K562 (cell line): ENCODE measurements around the gene KCNAB1. TPM values are rescaled to one million over a fixed set of nuclear protein-coding genes. Genes with fewer than 3 reads are reported as not detected.
A peak's percentile ranks its signal among the peaks of the same experiment; 100 is the strongest.

Source experiments
- ATAC-seq: fragments of 200-7000 bp; cut with Tn5 transposase; 3 replicates; pipeline ENCODE4 v1.9.1; 2020; ENCODE audit warnings: moderate library complexity
- BruUV-seq: library from RNA; stranded (reverse); fragments of 400-500 nt; replicated peaks from 2 replicates; lab custom pipeline; 2021; lab: Mats Ljungman, UMichigan
- CTCF ChIA-PET: fragments of 300-600 bp; formaldehyde crosslinking; extraction: SDS; loops from one replicate; lab custom pipeline; 2021; ENCODE audit warnings: low intra/inter-chr PET ratio; lab: Yijun Ruan, JAX
- POLR2A ChIA-PET: fragments of 300-600, 350-650 bp; sonication (Branson Sonifier 250); formaldehyde crosslinking; extraction: SDS; loops from one replicate; lab custom pipeline; 2021; ENCODE audit warnings: antibody characterized with exemption, inconsistent platforms; lab: Yijun Ruan, JAX
- DNase-seq, 4 experiments: peaks; one replicate each; pipeline versions ENCODE4 v3.0.0 to v3.0.0-alpha.2; 2011 to 2018; ENCODE audit warnings: low spot score in 3 of 4, mixed read lengths in 3 of 4; ENCODE audit errors: extremely low read depth in 1 of 4
- FAIRE-seq: peaks from 2 replicates; lab custom pipeline; 2011; peaks lifted over from hg19 to GRCh38; lab: Jason Lieb, UNC
- H2AFZ ChIP-seq: 2 replicates; pipeline ENCODE4 v1.6.0; 2011; ENCODE audit warnings: low read depth, low read length, control low read depth, inconsistent platforms
- H3K27ac ChIP-seq: fragments of 200-600 bp; 3 replicates; pipeline ENCODE4 v1.8.0; 2011; ENCODE audit warnings: low read depth, mild to moderate bottlenecking, control low read depth, inconsistent platforms, low read length, moderate library complexity, mixed read lengths; ENCODE audit errors: extremely low read depth
- H3K27me3 ChIP-seq, 2 experiments: fragments of 300-600 bp in 1 of 2; 2 replicates in 1 of 2; 3 replicates in 1 of 2; pipeline versions ENCODE4 v1.6.0 to v1.8.0; 2011; ENCODE audit warnings: inconsistent platforms in 2 of 2, low read length in 2 of 2, mild to moderate bottlenecking in 1 of 2, mixed read lengths in 1 of 2, moderate library complexity in 1 of 2; ENCODE audit not compliant: control insufficient read depth in 2 of 2, insufficient read depth in 2 of 2
- H3K36me3 ChIP-seq: fragments of 300-600 bp; 3 replicates; pipeline ENCODE4 v1.8.0; 2011; ENCODE audit warnings: mild to moderate bottlenecking, low read length, inconsistent platforms; ENCODE audit not compliant: control insufficient read depth, insufficient read depth
- H3K4me1 ChIP-seq, 2 experiments: fragments of 200-600 bp in 1 of 2; replicated peaks in 1 of 2; 2 replicates in 1 of 2; 3 replicates in 1 of 2; pipeline versions ENCODE4 v1.5.1 to v1.8.0; 2011; ENCODE audit warnings: inconsistent platforms in 2 of 2, low read length in 2 of 2, mild to moderate bottlenecking in 1 of 2, mixed read lengths in 1 of 2, moderate library complexity in 1 of 2; ENCODE audit not compliant: control insufficient read depth in 2 of 2, insufficient read depth in 2 of 2
- H3K4me2 ChIP-seq: 2 replicates; pipeline ENCODE4 v1.6.1; 2011; ENCODE audit warnings: low read length, control low read depth, inconsistent platforms, mixed read lengths; ENCODE audit not compliant: insufficient read depth
- H3K4me3 ChIP-seq: fragments of 200-600 bp; sonication (generic), shearing (Covaris generic); 2 replicates; pipeline ENCODE4 v1.5.1; 2016; ENCODE audit warnings: control low read depth, inconsistent platforms
- H3K79me2 ChIP-seq: fragments of 200-600 bp; 3 replicates; pipeline ENCODE4 v1.8.0; 2011; ENCODE audit warnings: low read length, inconsistent platforms; ENCODE audit not compliant: control insufficient read depth, insufficient read depth
- H3K9ac ChIP-seq, 2 experiments: 2 replicates each; pipeline versions ENCODE4 v1.6.0 to v1.6.1; 2011; ENCODE audit warnings: low read depth in 2 of 2, low read length in 2 of 2, control low read depth in 1 of 2, inconsistent platforms in 1 of 2, mild to moderate bottlenecking in 1 of 2, mixed read lengths in 1 of 2; ENCODE audit not compliant: insufficient read depth in 1 of 2
- H3K9me1 ChIP-seq: one replicate; pipeline ENCODE4 v1.6.0; 2011; ENCODE audit warnings: inconsistent platforms, mild to moderate bottlenecking, low read length, moderate library complexity; ENCODE audit not compliant: control insufficient read depth, insufficient read depth
- H3K9me3 ChIP-seq: replicated peaks from 2 replicates; pipeline ENCODE4 v1.5.1; 2011; ENCODE audit warnings: low read depth, low read length, inconsistent platforms; ENCODE audit not compliant: control insufficient read depth, insufficient read depth
- H4K20me1 ChIP-seq: replicated peaks from 2 replicates; pipeline ENCODE4 v1.6.1; 2011; ENCODE audit warnings: low read length, inconsistent platforms, mixed read lengths; ENCODE audit not compliant: control insufficient read depth, insufficient read depth
- DEAF1 ChIP-seq: fragments of 450-650 bp; formaldehyde crosslinking; IDR thresholded peaks from 2 replicates; pipeline ENCODE4 v1.4.0; 2020; ENCODE audit warnings: mild to moderate bottlenecking, moderate library complexity
- E2F1 ChIP-seq: sonication (generic); formaldehyde crosslinking; IDR thresholded peaks from 2 replicates; pipeline ENCODE4 v1.8.1; 2023; ENCODE audit warnings: mild to moderate bottlenecking, missing genetic modification reagents, moderate library complexity
- HMBOX1 ChIP-seq: sonication (generic); IDR thresholded peaks from 2 replicates; pipeline ENCODE4 v1.6.1; 2016
- MYBL2 ChIP-seq, 2 experiments: fragments of 450-650 bp in 1 of 2; sonication (generic) in 1 of 2; formaldehyde crosslinking in 1 of 2; IDR thresholded peaks; 2 replicates each; pipeline versions ENCODE4 v1.6.1 to v1.8.1; 2017 to 2022; ENCODE audit warnings: borderline replicate concordance in 1 of 2, inconsistent platforms in 1 of 2, low read depth in 1 of 2, mild to moderate bottlenecking in 1 of 2, missing genetic modification reagents in 1 of 2, moderate library complexity in 1 of 2
- PCBP1 ChIP-seq: fragments of 200-400 bp; formaldehyde crosslinking; IDR thresholded peaks from 2 replicates; pipeline ENCODE4 v1.6.1; 2018; ENCODE audit warnings: mild to moderate bottlenecking, low read depth, low read length; ENCODE audit not compliant: poor library complexity, severe bottlenecking
- PML ChIP-seq: IDR thresholded peaks from 2 replicates; pipeline ENCODE4 v1.6.1; 2012; ENCODE audit warnings: low read length, inconsistent platforms
- ZNF507 ChIP-seq: conservative IDR thresholded peaks from 2 replicates; pipeline ENCODE4 v1.6.1; 2017; ENCODE audit warnings: missing genetic modification characterization, missing compliant biosample characterization
- WGBS: fragments of 100-300 bp; shearing (Covaris generic); methylation state at CpG from one replicate; pipeline ENCODE4 v1.1.6; 2016; ENCODE audit warnings: low coverage, mixed read lengths; ENCODE audit not compliant: insufficient coverage; ENCODE audit errors: missing lambda C conversion rate; 5-methylcytosine and 5-hydroxymethylcytosine counted together
- in situ Hi-C: fragments of 300-500 bp; cut with MboI; formaldehyde crosslinking; loops from 4 replicates; pipeline ENCODE4 v1.15.0; 2018; ENCODE audit warnings: inconsistent platforms, mixed read lengths
- intact Hi-C: fragments of 100-400 bp; cut with micrococcal nuclease; formaldehyde crosslinking; loops from 2 replicates; pipeline ENCODE4 v1.14.2; 2022
- polyA plus RNA-seq, 8 experiments: library from polyadenylated mRNA; depleted of rRNA in 4 of 8; stranded (reverse) in 5 of 8; unstranded in 3 of 8; fragments of >200 nt; fragmentation: Nextera tagmentation in 2 of 8; fragmentation: Illumina TruSeq in 1 of 8; extraction: Ambion mirVana in 2 of 8; extraction: Trizol in 1 of 8; gene quantifications; 2 replicates each; pipeline versions ENCODE4 v1.2.1 to v1.2.3, GENCODE V29; 2011 to 2014; ENCODE audit warnings: inconsistent platforms in 1 of 8, missing spikeins in 1 of 8
- total RNA-seq, 7 experiments: library from RNA; depleted of rRNA in 6 of 7; stranded (reverse); fragments of >200 nt in 6 of 7; fragmentation: Illumina TruSeq in 2 of 7; extraction: Trizol in 2 of 7; gene quantifications; 2 replicates each; pipeline versions ENCODE4 v1.2.1 to v1.2.3, GENCODE V29; 2011 to 2021; ENCODE audit warnings: low replicate concordance in 1 of 7

KCNAB1 gene
- total and polyA plus RNA-seq, 9 of the 15 experiments (the other 6 are each of a cell fraction or from before 2014, with no cell fraction given): 0.14 to 1.2 (median 0.51) TPM

GRCh38 chr3:156539051-156539450 is 418.7 kb downstream of the KCNAB1 start:
- H3K9me3 ChIP-seq: no peaks in the 10 kb centered on the region
- CTCF ChIA-PET: no interaction called here
- TF ChIP-seq PML: 0 out of 2 replicates have a peak, but pooled peaks have one; percentile 33
- no peak for TF ChIP-seq DEAF1 (CRISPR knock-in tag)
- no peak for TF ChIP-seq E2F1 (CRISPR knock-in tag)
- TF ChIP-seq MYBL2 (IDR thresholded peaks at IDR 0.05; ENCODE audit: low read depth): no peak
- TF ChIP-seq MYBL2 (CRISPR knock-in tag; IDR thresholded peaks at IDR 0.05; ENCODE audit: borderline replicate concordance): no peak
- no peak for TF ChIP-seq PCBP1
- no peak for TF ChIP-seq HMBOX1
- no peak for TF ChIP-seq ZNF507
- TF ChIP-seq, all 486 proteins: peak for 1
- Histone ChIP-seq H3K4me2 (no peak overlapping the region), H3K4me1 (no peaks in the 10 kb centered on the region; a peak in 1 of 5 replicates), H3K9me1 (no peaks in the 10 kb centered on the region), H3K27me3 (no peaks in the 10 kb centered on the region), H3K27ac (no peak overlapping the region), H3K9ac (no peak overlapping the region), H2AFZ (no peak overlapping the region), H3K36me3 (peaks cover 62% of the 10 kb centered on the region), H3K79me2 (no peaks in the 10 kb centered on the region), H4K20me1 (0 out of 2 replicates have a peak, but pooled peaks cover 5% of the 10 kb centered on the region), H3K4me3 (no peak overlapping the region)
- POLR2A ChIA-PET: interaction anchor here (0.7 to 1.0 kb wide), 2 partner anchors 9 to 10 kb away, joined by 3 read pairs; no protein-coding TSS in a partner anchor
- WGBS: 63% methylated on average over 2 of the region's 2 CpGs
- ATAC-seq: no peak
- intact Hi-C loops (loop anchor here (5.0 kb wide), 2 partner anchors 543 to 598 kb away; no protein-coding TSS in a partner anchor), in situ Hi-C loops (loop anchor here (25.0 kb wide), 1 partner anchor 598 kb away; no protein-coding TSS in a partner anchor)
- no peak for FAIRE-seq
- no TSS peak for BruUV-seq
- no peak for DNase-seq
